Stimulated activated CD4-positive, alpha-beta T cell treated with anti-CD3 and anti-CD28 coated beads, TNF-alpha, amount 100 ng/mL, for 24 hours (primary cell): ENCODE results near the gene SPECC1.
"Not testable (repeated sequence)": the region's sequence is repeated elsewhere in the genome, so short reads cannot be mapped to it uniquely, and the experiment has no call there.

Experiments used
- DNase-seq, 3 experiments: peaks; one replicate each; pipeline ENCODE4 v3.0.0-alpha.2; 2020; ENCODE audit warnings: low read depth in 3 of 3

SPECC1 gene

GRCh38 chr17:20313306-20313705, 304.1 kb downstream of the SPECC1 start:
- no peak for DNase-seq

- DNase-seq = no peak
Measured at GRCh38 chr17:20313891-20314290, 304.7 kb downstream of the SPECC1 start.

GRCh38 chr17:20314834-20315233, 305.7 kb downstream of the SPECC1 start:
- DNase-seq = no peak

GRCh38 chr17:20315311-20315710, 306.2 kb downstream of the SPECC1 start:
- no peak for DNase-seq

- no peak for DNase-seq
Measured at GRCh38 chr17:20315821-20316220, 306.7 kb downstream of the SPECC1 start.

- peak; percentile 52 to 75 (median 60) for DNase-seq
Measured at GRCh38 chr17:20320535-20321229, 311.5 kb downstream of the SPECC1 start.

GRCh38 chr17:20321357-20321756, 312.2 kb downstream of the SPECC1 start:
- not testable (repeated sequence) for DNase-seq

- not testable (repeated sequence) for DNase-seq
Measured at GRCh38 chr17:20327739-20328138, 318.6 kb downstream of the SPECC1 start.

- DNase-seq = not testable (repeated sequence)
Measured at GRCh38 chr17:20351405-20351804, 342.2 kb downstream of the SPECC1 start.

GRCh38 chr17:20352567-20352966, 343.4 kb downstream of the SPECC1 start:
- DNase-seq = not testable (repeated sequence)

- DNase-seq = not testable (repeated sequence)
Measured at GRCh38 chr17:20363846-20364245, 354.7 kb downstream of the SPECC1 start.
